Stimulated activated CD4-positive, alpha-beta T cell treated with anti-CD3 and anti-CD28 coated beads, Interleukin-1b, Interleukin-23, amount 100 ng/mL, for 48 hours (primary cell): ENCODE measurements around the gene CHKA.
A peak's percentile ranks its signal among the peaks of the same experiment; 100 is the strongest.

Experiments used
- DNase-seq: peaks from one replicate; pipeline ENCODE4 v3.0.0-alpha.2; 2020

Gene CHKA

GRCh38 chr11:68043349-68044144, 77.6 kb downstream of the CHKA start:
- DNase-seq, result no peak

DNA sequence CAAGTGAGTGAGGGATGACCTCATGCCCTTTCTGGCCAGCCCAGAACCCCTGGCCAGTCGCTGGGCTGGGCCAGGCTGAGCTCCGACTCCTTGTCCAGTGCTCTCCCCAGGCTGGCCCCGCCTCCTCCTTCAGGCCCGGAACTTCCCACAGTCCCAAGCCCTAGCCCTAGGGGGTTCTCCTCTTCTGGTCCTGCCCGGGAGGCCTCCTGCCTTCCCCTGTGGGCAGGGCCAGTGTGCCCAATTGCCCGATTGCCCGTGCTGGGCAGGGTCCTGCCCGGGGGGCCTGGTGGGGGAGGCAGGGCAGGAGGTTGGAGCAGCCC, 78.2 kb downstream of the CHKA start:
- DNase-seq, result no peak

GRCh38 chr11:68042219-68043028, 78.8 kb downstream of the CHKA start:
- DNase-seq, result no peak

DNA sequence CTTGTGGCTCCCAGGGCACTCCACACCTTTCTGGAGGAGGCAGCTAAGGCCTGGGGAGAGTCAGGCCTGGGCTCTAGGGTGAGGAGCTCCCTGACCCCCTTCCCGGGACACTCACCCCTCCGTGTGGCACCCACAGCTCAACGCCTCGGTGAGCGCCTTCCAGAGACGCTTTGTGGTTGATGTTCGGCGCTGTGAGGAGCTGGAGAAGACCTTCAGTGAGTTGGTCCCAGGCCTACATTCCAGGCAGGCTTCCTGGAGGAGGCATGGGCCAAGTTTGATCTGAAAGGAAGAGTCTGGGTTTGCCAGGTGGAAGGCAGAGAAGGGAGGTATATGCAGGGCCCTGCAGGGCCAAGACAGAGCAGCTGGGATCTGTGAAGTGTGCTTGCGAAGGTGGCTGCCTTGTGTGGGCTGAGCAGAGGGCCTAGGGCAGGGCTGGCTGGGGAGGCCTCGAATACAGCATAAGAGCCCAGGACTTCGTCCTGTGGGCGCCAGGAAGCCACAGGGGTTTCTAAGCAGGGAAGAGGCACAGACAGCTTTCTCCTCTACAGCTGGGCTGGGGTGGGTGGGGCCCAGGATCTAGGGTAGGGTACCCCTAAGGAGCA, 79.5 kb downstream of the CHKA start:
- DNase-seq, result no peak

DNA sequence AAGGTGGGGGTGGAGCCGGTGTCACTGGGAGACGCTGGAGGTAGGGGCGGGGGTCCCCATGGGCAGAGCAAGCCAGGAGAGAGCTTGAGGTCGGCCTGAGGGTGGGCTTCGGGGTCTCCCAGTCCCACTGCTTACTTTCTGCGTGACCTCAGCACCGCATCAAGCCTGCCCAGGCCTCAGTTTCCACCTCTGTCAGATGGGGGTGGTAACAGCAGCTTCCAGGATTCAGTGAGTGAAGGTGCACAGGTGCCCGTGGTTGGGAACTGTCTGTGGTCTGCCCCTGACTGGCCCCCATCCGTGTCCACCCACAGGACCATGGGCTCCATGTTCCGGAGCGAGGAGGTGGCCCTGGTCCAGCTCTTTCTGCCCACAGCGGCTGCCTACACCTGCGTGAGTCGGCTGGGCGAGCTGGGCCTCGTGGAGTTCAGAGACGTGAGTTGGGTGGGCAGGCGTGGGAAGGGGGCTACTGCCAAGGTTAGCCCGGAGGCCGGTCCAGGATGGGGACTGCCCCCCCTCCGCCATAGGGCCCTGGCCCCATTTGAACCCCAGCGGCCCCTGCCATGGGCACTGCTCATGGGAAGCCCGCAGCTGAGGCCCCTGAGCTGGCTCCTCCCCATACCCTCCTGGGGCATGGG, 80.1 kb downstream of the CHKA start:
- DNase-seq, result no peak

DNA sequence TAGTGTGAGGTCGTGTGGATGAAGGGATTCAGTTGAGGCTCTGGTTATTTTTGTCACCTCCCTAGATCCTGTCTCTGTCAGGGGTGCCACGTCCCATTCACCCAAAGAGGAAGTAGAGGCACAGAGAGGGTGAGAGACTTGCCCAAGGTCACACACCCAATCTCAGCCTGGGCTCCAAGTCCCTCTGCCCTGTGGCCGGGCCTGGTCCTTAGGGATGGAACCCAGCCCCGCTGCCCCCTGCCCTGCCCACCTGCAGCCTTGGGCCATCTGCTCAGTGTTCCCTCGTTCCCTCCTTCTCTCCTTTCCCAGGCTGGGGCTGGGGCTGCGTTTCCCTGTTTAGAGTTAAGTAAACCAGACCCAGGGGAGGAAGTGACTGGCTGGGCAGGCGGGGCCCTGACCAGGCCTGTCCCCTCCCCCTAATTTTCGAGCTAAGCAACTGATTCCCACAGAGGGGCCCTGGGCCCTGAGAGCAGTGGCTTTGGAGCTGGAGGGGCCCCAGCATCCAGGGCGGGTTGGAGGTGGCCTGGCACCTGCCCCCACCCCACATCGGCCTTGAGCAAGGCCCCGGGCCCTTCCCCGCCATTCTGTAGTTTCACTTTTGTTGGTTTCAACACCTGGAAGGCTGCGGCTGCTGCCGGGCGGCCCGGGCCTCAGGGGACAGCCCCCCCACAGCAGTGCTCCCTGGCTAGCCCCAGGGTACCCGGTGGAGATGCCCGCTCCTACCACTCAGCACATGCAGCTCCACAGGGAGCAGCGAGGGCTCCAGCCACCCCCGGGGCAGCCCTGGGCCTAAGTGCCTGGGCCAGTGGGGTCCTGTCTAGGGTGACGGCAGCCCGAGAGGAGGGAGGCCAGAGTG, 80.9 kb downstream of the CHKA start:
- DNase-seq, result peak; percentile 48

- DNase-seq, result no peak
Observed at GRCh38 chr11:68039526-68040086, 81.6 kb downstream of the CHKA start.

DNA sequence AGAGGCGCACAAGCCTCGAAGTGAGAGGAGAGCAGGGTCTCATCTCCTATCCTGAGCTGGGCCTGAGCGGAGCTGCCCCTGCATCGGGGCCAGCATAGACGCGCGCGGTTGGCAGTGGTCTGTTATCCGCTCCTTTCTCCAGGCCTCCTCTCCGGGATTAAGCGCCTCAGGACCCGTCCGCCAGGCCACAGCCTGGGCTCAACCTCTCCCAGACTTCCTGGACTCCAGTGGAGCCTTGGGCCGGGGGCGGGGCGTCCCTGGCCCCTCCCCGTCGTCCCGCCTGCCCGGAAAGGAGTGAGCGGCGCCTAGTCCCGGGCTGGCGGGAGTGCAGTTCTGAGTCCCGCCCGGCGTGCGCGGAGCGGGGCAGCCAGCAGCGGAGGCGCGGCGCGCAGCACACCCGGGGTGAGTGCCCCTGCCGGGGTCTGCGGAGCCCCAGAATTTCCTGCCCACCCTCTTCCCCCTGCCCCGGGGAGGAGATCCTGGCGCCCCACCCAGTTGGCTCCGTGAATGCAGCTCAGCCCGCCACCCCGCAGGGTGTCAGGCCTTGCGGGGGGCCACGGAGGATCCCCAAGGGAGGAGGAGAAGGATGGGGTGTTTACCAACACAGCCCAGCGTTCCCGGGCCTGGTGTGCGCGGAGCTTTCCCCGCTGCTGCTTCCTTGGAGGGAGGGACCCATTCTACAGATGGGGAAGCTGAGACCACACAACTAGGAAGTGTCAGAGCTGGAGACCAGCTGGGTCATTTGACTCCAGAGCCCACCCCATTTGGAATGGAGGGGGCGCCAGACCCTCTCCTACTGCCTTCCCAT, 82.3 kb downstream of the CHKA start, which contains the start of gene TCIRG1:
Gene TCIRG1, plus strand, starts transcription at position 308 of the 808 bp plus-strand sequence. CDS start 2,247 bp downstream, outside the sequence.
- peak; percentile 60 for DNase-seq

GRCh38 chr11:68038226-68038717, 82.9 kb downstream of the CHKA start:
- DNase-seq, result no peak

- no peak for DNase-seq
Observed at GRCh38 chr11:68037411-68038225, 83.6 kb downstream of the CHKA start.

- no peak for DNase-seq
Observed at GRCh38 chr11:68036717-68037239, 84.4 kb downstream of the CHKA start.

GRCh38 chr11:68036141-68036716, 85.0 kb downstream of the CHKA start:
- DNase-seq, result no peak

GRCh38 chr11:68035266-68035876, 85.8 kb downstream of the CHKA start:
- no peak for DNase-seq

GRCh38 chr11:68033708-68034045, 87.5 kb downstream of the CHKA start:
- DNase-seq, result no peak

DNA sequence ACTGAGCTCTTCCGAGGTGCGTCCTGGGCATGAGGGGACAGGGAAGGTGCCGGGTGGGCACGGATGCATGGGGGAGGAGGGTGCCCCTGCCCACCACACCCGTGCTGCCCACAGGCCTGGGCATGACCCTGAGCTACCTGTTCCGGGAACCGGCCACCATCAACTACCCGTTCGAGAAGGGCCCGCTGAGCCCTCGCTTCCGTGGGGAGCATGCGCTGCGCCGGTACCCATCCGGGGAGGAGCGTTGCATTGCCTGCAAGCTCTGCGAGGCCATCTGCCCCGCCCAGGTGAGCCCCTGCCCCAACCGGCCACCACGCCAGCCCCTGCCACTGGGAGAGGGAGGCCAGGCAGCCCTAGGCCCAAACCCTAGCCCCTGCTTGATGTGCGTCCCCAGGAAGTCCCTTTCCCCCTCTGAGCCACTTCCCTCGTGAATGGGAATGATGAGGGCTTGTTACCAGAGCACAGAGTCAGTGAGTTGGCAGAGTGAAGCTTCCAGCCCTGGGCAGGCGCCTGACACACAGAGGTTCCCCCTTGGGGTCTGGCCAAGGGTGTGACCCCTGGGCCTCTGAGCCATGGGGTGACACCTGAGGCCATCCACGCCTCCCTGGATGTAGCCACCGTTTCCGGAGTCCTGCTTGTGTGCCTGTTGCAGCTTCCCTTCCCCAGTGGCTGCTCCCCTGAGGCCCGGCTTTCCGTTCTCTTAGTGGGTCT, 88.0 kb downstream of the CHKA start:
- DNase-seq, result no peak

DNA sequence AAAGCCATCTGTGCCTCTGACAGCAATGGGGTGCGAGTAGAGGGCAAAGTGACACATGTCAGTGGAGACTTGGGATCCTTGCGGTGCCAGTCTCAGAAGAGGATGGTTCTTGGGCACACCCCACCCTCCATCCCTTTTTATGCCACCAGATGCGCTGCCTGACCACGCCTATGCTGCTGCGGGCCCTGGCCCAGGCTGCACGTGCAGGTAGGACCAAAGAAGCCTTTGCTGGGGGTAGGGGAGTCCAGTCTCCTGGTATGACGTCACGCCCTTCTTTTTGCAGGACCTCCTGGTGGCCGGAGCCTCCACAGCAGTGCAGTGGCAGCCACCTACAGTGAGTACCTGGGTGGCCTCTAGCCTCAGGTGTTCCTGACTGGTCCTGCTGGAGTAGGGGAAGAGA, 89.2 kb downstream of the CHKA start:
- DNase-seq, result no peak

DNA sequence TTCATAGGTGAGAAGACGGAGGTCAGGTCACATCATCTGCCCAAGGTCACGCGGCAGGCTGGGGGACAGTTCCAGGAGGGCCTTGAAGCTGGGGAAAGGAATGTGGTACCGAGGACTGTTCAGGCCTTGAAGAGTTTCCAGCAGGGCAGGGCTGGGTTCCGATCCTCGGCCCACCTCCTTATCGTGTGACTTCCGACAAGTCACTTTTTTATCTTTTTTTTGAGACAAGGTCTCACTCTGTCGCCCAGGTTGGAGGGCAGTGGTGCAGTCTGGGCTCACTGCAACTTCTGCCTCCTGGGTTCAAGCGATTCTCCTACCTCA, 90.1 kb downstream of the CHKA start:
- no peak for DNase-seq

DNA sequence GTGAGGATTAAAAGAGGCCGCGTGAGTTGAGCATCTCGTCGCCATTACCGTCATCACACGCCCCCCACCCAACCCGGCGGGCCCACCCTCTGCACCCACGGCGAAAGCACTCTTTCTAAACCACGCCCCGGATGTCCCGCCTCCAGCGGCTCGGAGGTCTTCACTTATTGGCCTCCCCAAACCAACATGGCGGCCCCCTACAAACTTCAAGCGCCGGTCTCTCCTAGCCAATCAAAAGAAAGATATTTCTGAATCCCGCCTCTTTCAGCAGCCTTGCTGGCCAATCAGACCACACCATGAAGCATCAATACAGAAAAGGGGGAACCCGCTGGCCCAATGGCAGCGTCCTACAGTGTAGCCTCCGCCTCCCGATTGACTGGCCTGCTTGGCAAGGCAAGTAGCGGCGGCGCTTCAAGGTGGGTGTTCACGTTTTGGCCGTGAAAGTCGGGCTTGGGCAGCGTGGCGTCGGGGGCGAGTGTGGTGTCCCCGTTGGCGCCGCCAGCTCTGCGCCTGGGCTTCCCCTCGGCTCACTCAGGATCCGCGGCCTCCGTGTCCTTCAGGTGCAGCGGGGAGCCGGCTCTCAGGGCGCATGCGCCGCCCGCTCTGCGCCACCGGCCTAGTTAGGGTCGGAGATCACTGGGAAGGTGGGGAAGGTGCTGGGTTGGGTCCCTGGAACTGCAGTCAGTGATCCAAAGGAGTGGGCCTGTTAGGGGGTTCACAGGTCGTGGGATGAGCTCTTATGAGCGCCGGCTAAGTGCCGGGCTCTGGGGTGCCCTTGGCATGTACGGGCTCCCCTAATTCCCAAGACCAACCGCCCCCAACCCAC, 90.7 kb downstream of the CHKA start, which contains the start of gene NDUFS8:
Gene NDUFS8, plus strand, starts transcription at position 364 of the 826 bp plus-strand sequence. CDS start 1,471 bp downstream, outside the sequence.
- DNase-seq, result peak; percentile 95
